DND-41 (cell line): Measurements from ENCODE around the gene ABL2.

Source experiments
- CTCF ChIP-seq: IDR thresholded peaks from 2 replicates; pipeline ENCODE4 v1.5.1; 2012; ENCODE audit warnings: borderline replicate concordance, low read length, moderate library complexity, mild to moderate bottlenecking; ENCODE audit not compliant: poor library complexity, severe bottlenecking; ENCODE audit errors: extremely low read depth
- EZH2 ChIP-seq: IDR thresholded peaks from 3 replicates; pipeline ENCODE4 v1.6.1; 2012; ENCODE audit warnings: borderline replicate concordance, low read depth, mild to moderate bottlenecking, moderate library complexity, low read length, inconsistent platforms; ENCODE audit not compliant: severe bottlenecking

- TF ChIP-seq CTCF (no peak), EZH2 (no peak)
Measured at GRCh38 chr1:179090923-179091322, 138.6 kb downstream of the ABL2 start.
